Esophagus squamous epithelium (tissue), 4 donors: ENCODE data around the gene SRP54.

Experiments used
- CTCF ChIP-seq, 6 experiments: fragments of 450-650 bp in 4 of 6; fragments of 200-600 bp in 2 of 6; sonication (generic) in 2 of 6; IDR thresholded peaks; one replicate each; pipeline ENCODE4 v1.5.1; 2016 to 2019; ENCODE audit warnings: antibody characterized with exemption in 6 of 6, mild to moderate bottlenecking in 4 of 6, moderate library complexity in 4 of 6
- POLR2A ChIP-seq, 4 donors: fragments of 450-650 bp; IDR thresholded peaks; one replicate each; pipeline ENCODE4 v1.6.1; 2017; ENCODE audit warnings: antibody characterized with exemption in 4 of 4, mild to moderate bottlenecking in 4 of 4, moderate library complexity in 3 of 4

- TF ChIP-seq CTCF (IDR thresholded peaks at IDR 0.05) (no peak), POLR2A (IDR thresholded peaks at IDR 0.05) (no peak)
Measured at GRCh38 chr14:35068238-35069012, 85.6 kb downstream of the SRP54 start.
